Erythroblast (primary cell): Measurements from ENCODE around the gene HIKESHI.
"Not testable (repeated sequence)": the region's sequence is repeated elsewhere in the genome, so short reads cannot be mapped to it uniquely, and the experiment has no call there.

Experiments used
- GATA1 ChIP-seq: IDR thresholded peaks from 2 replicates; pipeline ENCODE4 v1.6.1; 2011; ENCODE audit warnings: low read depth, mild to moderate bottlenecking, control low read depth, low read length, moderate library complexity
- POLR2A ChIP-seq: IDR thresholded peaks from 2 replicates; pipeline ENCODE4 v1.6.1; 2011; ENCODE audit warnings: mild to moderate bottlenecking, low read length

DNA sequence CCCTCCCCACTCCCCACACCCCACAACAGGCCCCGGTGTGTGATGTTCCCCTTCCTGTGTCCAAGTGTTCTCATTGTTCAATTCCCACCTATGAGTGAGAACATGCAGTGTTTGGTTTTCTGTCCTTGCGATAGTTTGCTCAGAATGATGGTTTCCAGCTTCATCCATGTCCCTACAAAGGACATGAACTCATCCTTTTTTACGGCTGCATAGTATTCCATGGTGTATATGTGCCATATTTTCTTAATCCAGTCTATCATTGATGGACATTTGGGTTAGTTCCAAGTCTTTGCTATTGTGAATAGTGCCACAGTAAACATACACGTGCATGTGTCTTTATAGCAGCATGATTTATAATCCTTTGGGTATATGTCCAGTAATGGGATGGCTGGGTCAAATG is 6.7 kb downstream of the HIKESHI start:
- TF ChIP-seq POLR2A, GATA1: not testable (repeated sequence)
